Ascending aorta (tissue), 2 donors: ENCODE results near the gene FAM131C. TPM values are rescaled to one million over a fixed set of nuclear protein-coding genes. Genes with fewer than 3 reads are reported as not detected.
A peak's percentile ranks its signal among the peaks of the same experiment; 100 is the strongest.
"Not testable (repeated sequence)": the region's sequence is repeated elsewhere in the genome, so short reads cannot be mapped to it uniquely, and the experiment has no call there.

Experiments used
- DNase-seq, 2 donors: peaks; one replicate each; pipeline ENCODE4 v3.0.0-alpha.2; 2019; ENCODE audit warnings: low spot score in 2 of 2
- H3K27ac ChIP-seq, 2 donors: fragments of 200-600 bp; sonication (generic); one replicate each; pipeline ENCODE4 v1.5.1; 2016 to 2017; ENCODE audit warnings: mild to moderate bottlenecking in 1 of 2
- H3K27me3 ChIP-seq: fragments of 200-600 bp; sonication (generic); one replicate; pipeline ENCODE4 v1.5.1; 2017
- H3K36me3 ChIP-seq, 2 donors: fragments of 200-600 bp; sonication (generic); one replicate each; pipeline ENCODE4 v1.5.1; 2016
- H3K4me1 ChIP-seq, 2 donors: fragments of 200-600 bp; sonication (generic); one replicate each; pipeline ENCODE4 v1.5.1; 2016 to 2017; ENCODE audit warnings: mild to moderate bottlenecking in 1 of 2
- H3K4me3 ChIP-seq, 2 donors: fragments of 200-600 bp; sonication (generic); one replicate each; pipeline ENCODE4 v1.5.1; 2016 to 2017; ENCODE audit warnings: mild to moderate bottlenecking in 1 of 2
- H3K9me3 ChIP-seq, 2 donors: fragments of 200-600 bp; sonication (generic); one replicate each; pipeline ENCODE4 v1.5.1; 2016
- CTCF ChIP-seq, 3 experiments: fragments of 200-600 bp in 2 of 3; fragments of 450-650 bp in 1 of 3; sonication (generic) in 2 of 3; IDR thresholded peaks; one replicate each; pipeline ENCODE4 v1.5.1; 2016 to 2019; ENCODE audit warnings: antibody characterized with exemption in 3 of 3, mild to moderate bottlenecking in 1 of 3, moderate library complexity in 1 of 3
- intact Hi-C: fragments of 100-400 bp; cut with DNase I; formaldehyde crosslinking; loops from one replicate; pipeline ENCODE4 v1.15.1; 2023
- total RNA-seq: library from RNA; depleted of rRNA; stranded (reverse); fragments of >200 nt; gene quantifications from one replicate; pipeline ENCODE4 v1.1.0, GENCODE V29; 2016

FAM131C gene
- total RNA-seq, 1 donor from 2014 or later: 0.21 TPM

GRCh38 chr1:16053781-16054502 is 19.5 kb downstream of the FAM131C start:
- Histone ChIP-seq H3K27me3 (no peaks in the 10 kb centered on the region), H3K4me1 (peaks cover 0 to 2% of the 10 kb centered on the region in 2 donors), H3K36me3 (no peaks in the 10 kb centered on the region), H3K4me3 (no peak overlapping the region), H3K9me3 (no peaks in the 10 kb centered on the region), H3K27ac (no peak overlapping the region)
- DNase-seq: no peak
- TF ChIP-seq CTCF (IDR thresholded peaks at IDR 0.05): no peak
- intact Hi-C loops: no loop called here

GRCh38 chr1:16051949-16052348 is 21.5 kb downstream of the FAM131C start:
- intact Hi-C loops, H3K4me1 ChIP-seq: not testable (repeated sequence)

GRCh38 chr1:16051039-16051438 is 22.4 kb downstream of the FAM131C start:
- Histone ChIP-seq H3K36me3 (no peaks in the 10 kb centered on the region), H3K4me1 (peaks cover 0 to 8% of the 10 kb centered on the region in 2 donors), H3K27ac (no peak overlapping the region), H3K27me3 (no peaks in the 10 kb centered on the region), H3K4me3 (no peak overlapping the region), H3K9me3 (no peaks in the 10 kb centered on the region)
- no peak for DNase-seq
- no peak for TF ChIP-seq CTCF (IDR thresholded peaks at IDR 0.05)
- intact Hi-C loops: no loop called here

More at GRCh38 chr1:16051949-16052348, 21.5 kb downstream of the FAM131C start:
- not testable (repeated sequence) for H3K4me3 ChIP-seq, H3K27ac ChIP-seq, H3K9me3 ChIP-seq, DNase-seq, H3K27me3 ChIP-seq, H3K36me3 ChIP-seq

- H3K4me3 ChIP-seq: no peak overlapping the region
- no peak for TF ChIP-seq CTCF (IDR thresholded peaks at IDR 0.05)
- intact Hi-C loops: no loop called here
- no peaks in the 10 kb centered on the region for H3K9me3 ChIP-seq
- H3K27me3 ChIP-seq: no peaks in the 10 kb centered on the region
- peaks cover 0 to 8% of the 10 kb centered on the region in 2 donors for H3K4me1 ChIP-seq
- no peak overlapping the region for H3K27ac ChIP-seq
- no peaks in the 10 kb centered on the region for H3K36me3 ChIP-seq
- no peak for DNase-seq
Measured at GRCh38 chr1:16050328-16050727, 23.1 kb downstream of the FAM131C start.

- TF ChIP-seq CTCF (IDR thresholded peaks at IDR 0.05): peak in 1 of 3 experiments; percentile 7
- Histone ChIP-seq H3K27ac (no peak overlapping the region), H3K4me1 (peaks cover 0 to 8% of the 10 kb centered on the region in 2 donors), H3K4me3 (peak overlapping the region; percentile 41 to 64), H3K9me3 (no peaks in the 10 kb centered on the region), H3K27me3 (no peaks in the 10 kb centered on the region), H3K36me3 (no peaks in the 10 kb centered on the region)
- DNase-seq: no peak
- intact Hi-C loops: no loop called here
Measured at GRCh38 chr1:16048573-16049189, 24.8 kb downstream of the FAM131C start.

GRCh38 chr1:16047791-16048475 is 25.5 kb downstream of the FAM131C start:
- Histone ChIP-seq H3K4me1 (peaks cover 0 to 8% of the 10 kb centered on the region in 2 donors), H3K4me3 (peak overlapping the region in 1 of 2 donors; percentile 41), H3K27me3 (no peaks in the 10 kb centered on the region), H3K9me3 (no peaks in the 10 kb centered on the region), H3K27ac (no peak overlapping the region), H3K36me3 (no peaks in the 10 kb centered on the region)
- DNase-seq: no peak
- no peak for TF ChIP-seq CTCF (IDR thresholded peaks at IDR 0.05)
- intact Hi-C loops: no loop called here
